Stomach (tissue), 4 donors: Measurements from ENCODE around the gene BCOR.

Source experiments
- POLR2AphosphoS5 ChIP-seq, 3 donors: sonication (generic); formaldehyde crosslinking; IDR thresholded peaks; one replicate each; pipeline ENCODE4 v1.6.1; 2016; ENCODE audit warnings: antibody characterized with exemption in 3 of 3
- TF ChIP-seq, protein P1 (sequence below), 7 experiments: fragments of 450-650 bp in 4 of 7; fragments of 200-600 bp in 3 of 7; sonication (generic) in 3 of 7; IDR thresholded peaks; one replicate each; pipeline ENCODE4 v1.5.1; 2016 to 2019; ENCODE audit warnings: antibody characterized with exemption in 7 of 7, control low read depth in 2 of 7, mild to moderate bottlenecking in 1 of 7

DNA sequence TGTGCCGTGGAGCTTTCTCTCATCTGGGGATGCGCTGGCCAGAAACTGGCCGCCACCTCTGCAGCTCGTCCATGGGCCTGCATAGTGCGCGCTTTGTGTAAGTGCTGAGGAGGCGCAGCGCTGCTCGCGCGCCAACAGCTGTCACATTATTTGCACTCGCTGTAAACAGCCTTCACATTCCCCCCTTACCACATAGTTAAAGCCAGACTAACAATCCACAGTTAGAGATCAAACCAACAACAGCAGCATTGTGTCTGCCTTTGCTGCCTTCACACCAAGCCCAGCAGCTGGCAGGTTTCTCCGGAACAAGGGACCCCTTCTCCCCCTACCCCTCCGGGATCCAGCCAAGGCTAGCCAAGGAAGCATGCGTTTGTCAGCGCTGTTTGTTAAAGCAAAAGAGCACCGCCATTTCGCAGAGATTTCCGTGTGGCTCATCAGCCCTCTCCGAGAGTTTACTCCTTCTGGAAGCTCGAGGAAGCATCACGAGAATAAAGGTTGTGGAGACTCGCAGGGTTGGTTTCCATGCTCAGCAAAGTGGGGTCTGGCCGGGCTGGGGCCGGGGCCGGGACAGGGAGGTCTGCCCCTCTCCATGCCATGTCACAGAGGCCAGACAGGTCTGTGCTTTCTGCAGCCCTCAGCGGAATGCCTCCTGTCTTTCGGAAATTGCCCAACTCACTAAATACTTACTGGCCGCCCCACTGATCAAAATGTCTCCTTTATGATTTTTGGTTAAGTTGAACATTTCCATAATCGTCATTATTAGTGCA lies 11.0 kb downstream of the BCOR start:
- TF ChIP-seq, protein P1, sequence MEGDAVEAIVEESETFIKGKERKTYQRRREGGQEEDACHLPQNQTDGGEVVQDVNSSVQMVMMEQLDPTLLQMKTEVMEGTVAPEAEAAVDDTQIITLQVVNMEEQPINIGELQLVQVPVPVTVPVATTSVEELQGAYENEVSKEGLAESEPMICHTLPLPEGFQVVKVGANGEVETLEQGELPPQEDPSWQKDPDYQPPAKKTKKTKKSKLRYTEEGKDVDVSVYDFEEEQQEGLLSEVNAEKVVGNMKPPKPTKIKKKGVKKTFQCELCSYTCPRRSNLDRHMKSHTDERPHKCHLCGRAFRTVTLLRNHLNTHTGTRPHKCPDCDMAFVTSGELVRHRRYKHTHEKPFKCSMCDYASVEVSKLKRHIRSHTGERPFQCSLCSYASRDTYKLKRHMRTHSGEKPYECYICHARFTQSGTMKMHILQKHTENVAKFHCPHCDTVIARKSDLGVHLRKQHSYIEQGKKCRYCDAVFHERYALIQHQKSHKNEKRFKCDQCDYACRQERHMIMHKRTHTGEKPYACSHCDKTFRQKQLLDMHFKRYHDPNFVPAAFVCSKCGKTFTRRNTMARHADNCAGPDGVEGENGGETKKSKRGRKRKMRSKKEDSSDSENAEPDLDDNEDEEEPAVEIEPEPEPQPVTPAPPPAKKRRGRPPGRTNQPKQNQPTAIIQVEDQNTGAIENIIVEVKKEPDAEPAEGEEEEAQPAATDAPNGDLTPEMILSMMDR (IDR thresholded peaks at IDR 0.05) = no peak
- TF ChIP-seq POLR2AphosphoS5 (IDR thresholded peaks at IDR 0.05) = peak in 1 of 3 donors; percentile 7
